ENCODE measurements around the gene CRISPLD2.

GRCh38 chr16:84817206-84817605, 2.6 kb upstream of the CRISPLD2 start:
- no peak for TF ChIP-seq POLR2AphosphoS5 (IDR thresholded peaks at IDR 0.05)
- TF ChIP-seq, protein P1, sequence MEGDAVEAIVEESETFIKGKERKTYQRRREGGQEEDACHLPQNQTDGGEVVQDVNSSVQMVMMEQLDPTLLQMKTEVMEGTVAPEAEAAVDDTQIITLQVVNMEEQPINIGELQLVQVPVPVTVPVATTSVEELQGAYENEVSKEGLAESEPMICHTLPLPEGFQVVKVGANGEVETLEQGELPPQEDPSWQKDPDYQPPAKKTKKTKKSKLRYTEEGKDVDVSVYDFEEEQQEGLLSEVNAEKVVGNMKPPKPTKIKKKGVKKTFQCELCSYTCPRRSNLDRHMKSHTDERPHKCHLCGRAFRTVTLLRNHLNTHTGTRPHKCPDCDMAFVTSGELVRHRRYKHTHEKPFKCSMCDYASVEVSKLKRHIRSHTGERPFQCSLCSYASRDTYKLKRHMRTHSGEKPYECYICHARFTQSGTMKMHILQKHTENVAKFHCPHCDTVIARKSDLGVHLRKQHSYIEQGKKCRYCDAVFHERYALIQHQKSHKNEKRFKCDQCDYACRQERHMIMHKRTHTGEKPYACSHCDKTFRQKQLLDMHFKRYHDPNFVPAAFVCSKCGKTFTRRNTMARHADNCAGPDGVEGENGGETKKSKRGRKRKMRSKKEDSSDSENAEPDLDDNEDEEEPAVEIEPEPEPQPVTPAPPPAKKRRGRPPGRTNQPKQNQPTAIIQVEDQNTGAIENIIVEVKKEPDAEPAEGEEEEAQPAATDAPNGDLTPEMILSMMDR (IDR thresholded peaks at IDR 0.05), result no peak
